Uterus (tissue), 4 donors: Measurements from ENCODE around the gene P2RX5. TPM values are rescaled to one million over a fixed set of nuclear protein-coding genes. Genes with fewer than 3 reads are reported as not detected.

Source experiments
- DNase-seq, 2 donors: peaks; one replicate each; pipeline ENCODE4 v3.0.0-alpha.2; 2019 to 2020
- H3K27ac ChIP-seq, 2 donors: fragments of 200-600 bp; sonication (generic); 1 replicate in 1 of 2; 2 replicates in 1 of 2; pipeline ENCODE4 v1.5.1; 2016 to 2018
- H3K27me3 ChIP-seq, 2 donors: fragments of 200-600 bp; sonication (generic); one replicate each; pipeline ENCODE4 v1.5.1; 2018 to 2019; ENCODE audit warnings: control low read depth in 1 of 2
- H3K36me3 ChIP-seq, 2 donors: fragments of 200-600 bp; sonication (generic); one replicate each; pipeline ENCODE4 v1.5.1; 2019; ENCODE audit warnings: control low read depth in 1 of 2
- H3K4me1 ChIP-seq, 2 donors: fragments of 200-600 bp; sonication (generic); one replicate each; pipeline ENCODE4 v1.5.1; 2018 to 2019; ENCODE audit warnings: control low read depth in 1 of 2
- H3K4me3 ChIP-seq, 2 donors: fragments of 200-600 bp; sonication (generic); 1 replicate in 1 of 2; 2 replicates in 1 of 2; pipeline ENCODE4 v1.5.1; 2018 to 2019; ENCODE audit warnings: mild to moderate bottlenecking in 1 of 2
- H3K9me3 ChIP-seq, 2 donors: fragments of 200-600 bp; sonication (generic); one replicate each; pipeline ENCODE4 v1.5.1; 2019; ENCODE audit warnings: control low read depth in 1 of 2
- POLR2A ChIP-seq, 2 donors: fragments of 450-650 bp; IDR thresholded peaks; one replicate each; pipeline ENCODE4 v1.6.1; 2016; ENCODE audit warnings: antibody characterized with exemption in 2 of 2, mild to moderate bottlenecking in 1 of 2, moderate library complexity in 1 of 2
- intact Hi-C: fragments of 100-400 bp; cut with DNase I; formaldehyde crosslinking; loops from one replicate; pipeline ENCODE4 v1.15.1; 2023; ENCODE audit warnings: low total_unique reads
- total RNA-seq, 4 donors: library from RNA; depleted of rRNA in 3 of 4; stranded (reverse); fragments of >200 nt in 3 of 4; gene quantifications; one replicate each; pipeline versions ENCODE4 v1.1.0 to v1.2.4, GENCODE V29; 2014 to 2023
- TF ChIP-seq, protein P1 (sequence below), 4 experiments: fragments of 200-600 bp in 2 of 4; fragments of 450-650 bp in 2 of 4; sonication (generic) in 2 of 4; IDR thresholded peaks; one replicate each; pipeline ENCODE4 v1.5.1; 2016 to 2019; ENCODE audit warnings: antibody characterized with exemption in 4 of 4, mild to moderate bottlenecking in 2 of 4, moderate library complexity in 1 of 4
- donor health status: DM: yes; HTN: yes; CAD: no.

P2RX5 gene
- total RNA-seq, 4 donors from 2014 or later, result 0.51 to 8.2 (median 1.1) TPM

DNA sequence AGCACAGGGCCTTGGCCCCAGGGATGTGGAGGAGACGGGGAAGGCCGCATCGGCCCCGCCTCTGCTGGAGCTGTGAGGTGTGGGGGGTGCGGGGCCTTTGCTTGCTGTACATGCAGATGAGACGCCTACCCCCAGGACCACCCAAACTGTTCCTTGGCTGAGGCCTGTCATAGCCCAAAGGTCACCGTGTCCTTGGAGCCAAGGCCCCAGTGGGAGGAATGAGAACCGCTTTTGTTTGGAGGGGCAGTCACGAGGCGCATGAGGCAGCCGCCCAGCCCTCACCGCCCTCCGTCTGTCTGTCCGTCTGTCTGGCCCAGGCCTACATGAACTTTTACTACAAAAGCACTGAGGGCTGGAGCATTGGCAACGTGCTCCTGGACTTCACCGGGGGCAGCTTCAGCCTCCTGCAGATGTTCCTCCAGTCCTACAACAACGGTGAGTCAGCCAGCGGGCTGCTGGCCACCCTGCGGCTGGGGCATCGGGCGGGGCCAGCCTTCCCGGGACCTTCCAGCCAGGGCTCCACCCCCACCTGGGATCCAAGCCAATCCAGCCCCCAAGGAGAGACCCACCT is 36.3 kb downstream of the P2RX5 start:
- no peaks in the 10 kb centered on the region for H3K27me3 ChIP-seq
- peak overlapping the region; percentile 85 to 89 for H3K27ac ChIP-seq
- H3K36me3 ChIP-seq, result no peaks in the 10 kb centered on the region
- H3K4me3 ChIP-seq, result no peak overlapping the region
- intact Hi-C loops, result no loop called here
- TF ChIP-seq POLR2A (IDR thresholded peaks at IDR 0.05), result peak in 1 of 2 donors; percentile 34
- TF ChIP-seq, protein P1, sequence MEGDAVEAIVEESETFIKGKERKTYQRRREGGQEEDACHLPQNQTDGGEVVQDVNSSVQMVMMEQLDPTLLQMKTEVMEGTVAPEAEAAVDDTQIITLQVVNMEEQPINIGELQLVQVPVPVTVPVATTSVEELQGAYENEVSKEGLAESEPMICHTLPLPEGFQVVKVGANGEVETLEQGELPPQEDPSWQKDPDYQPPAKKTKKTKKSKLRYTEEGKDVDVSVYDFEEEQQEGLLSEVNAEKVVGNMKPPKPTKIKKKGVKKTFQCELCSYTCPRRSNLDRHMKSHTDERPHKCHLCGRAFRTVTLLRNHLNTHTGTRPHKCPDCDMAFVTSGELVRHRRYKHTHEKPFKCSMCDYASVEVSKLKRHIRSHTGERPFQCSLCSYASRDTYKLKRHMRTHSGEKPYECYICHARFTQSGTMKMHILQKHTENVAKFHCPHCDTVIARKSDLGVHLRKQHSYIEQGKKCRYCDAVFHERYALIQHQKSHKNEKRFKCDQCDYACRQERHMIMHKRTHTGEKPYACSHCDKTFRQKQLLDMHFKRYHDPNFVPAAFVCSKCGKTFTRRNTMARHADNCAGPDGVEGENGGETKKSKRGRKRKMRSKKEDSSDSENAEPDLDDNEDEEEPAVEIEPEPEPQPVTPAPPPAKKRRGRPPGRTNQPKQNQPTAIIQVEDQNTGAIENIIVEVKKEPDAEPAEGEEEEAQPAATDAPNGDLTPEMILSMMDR (IDR thresholded peaks at IDR 0.05), result peak in 3 of 4 experiments; percentile 13 to 60 (median 26)
- DNase-seq, result peak; percentile 84 to 88
- H3K4me1 ChIP-seq, result peaks cover 7 to 9% of the 10 kb centered on the region in 2 donors
- H3K9me3 ChIP-seq, result no peaks in the 10 kb centered on the region

- Histone ChIP-seq H3K4me3 (no peak overlapping the region), H3K4me1 (peaks cover 7 to 9% of the 10 kb centered on the region in 2 donors), H3K27me3 (no peaks in the 10 kb centered on the region), H3K27ac (peak overlapping the region; percentile 85 to 89), H3K9me3 (no peaks in the 10 kb centered on the region), H3K36me3 (no peaks in the 10 kb centered on the region)
- intact Hi-C loops, result no loop called here
- peak in 1 of 2 donors; percentile 39 for DNase-seq
- no peak for TF ChIP-seq POLR2A (IDR thresholded peaks at IDR 0.05)
- TF ChIP-seq, protein P1 (IDR thresholded peaks at IDR 0.05), result no peak
Observed at GRCh38 chr17:3658784-3659449, 37.0 kb downstream of the P2RX5 start.

DNA sequence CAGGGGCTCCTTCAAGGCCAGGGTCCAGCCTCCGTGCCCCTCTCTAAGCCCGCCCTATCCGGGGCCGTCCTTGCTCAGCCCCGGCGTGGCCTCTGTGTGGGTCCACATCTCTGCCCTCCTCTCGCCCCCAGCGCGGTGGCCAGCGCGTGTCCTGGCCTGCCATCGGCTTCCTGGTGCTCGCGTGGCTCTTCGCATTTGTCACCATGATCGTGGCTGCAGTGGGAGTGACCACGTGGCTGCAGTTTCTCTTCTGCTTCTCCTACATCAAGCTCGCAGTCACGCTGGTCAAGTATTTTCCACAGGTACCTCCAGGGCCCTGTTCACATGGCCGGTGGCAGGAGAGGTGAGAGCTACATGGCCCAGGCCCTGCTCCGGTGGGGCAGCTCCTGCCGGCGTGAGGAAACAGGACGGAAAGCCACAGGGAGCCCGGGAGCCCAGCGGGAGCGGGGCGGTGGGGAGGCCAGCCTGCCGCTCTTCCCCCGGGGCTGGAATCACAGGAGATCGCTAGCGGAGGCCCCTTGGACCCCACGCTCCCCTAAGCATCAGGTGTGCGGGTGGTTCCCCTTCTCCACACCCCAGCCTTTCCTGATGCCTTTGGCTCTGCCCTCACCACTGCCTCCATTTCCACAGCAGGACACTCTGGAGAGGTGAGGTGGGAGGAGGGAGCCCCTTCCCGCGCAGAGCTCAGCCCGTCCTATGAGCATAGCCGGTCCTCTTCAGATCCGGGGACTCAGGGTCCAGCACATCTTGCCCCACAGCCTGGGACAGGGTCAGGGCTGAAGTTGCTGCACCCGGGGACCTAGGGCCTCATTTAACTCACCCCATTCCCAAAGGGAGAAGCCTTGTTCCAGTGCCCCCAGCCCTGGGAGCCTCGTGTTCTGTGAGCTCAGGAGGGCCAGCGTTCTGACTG is 37.8 kb downstream of the P2RX5 start:
- no peaks in the 10 kb centered on the region for H3K36me3 ChIP-seq
- H3K27ac ChIP-seq, result peak overlapping the region; percentile 85 to 89
- intact Hi-C loops, result no loop called here
- no peak for DNase-seq
- no peaks in the 10 kb centered on the region for H3K9me3 ChIP-seq
- no peaks in the 10 kb centered on the region for H3K27me3 ChIP-seq
- TF ChIP-seq, protein P1 (IDR thresholded peaks at IDR 0.05), result no peak
- no peak for TF ChIP-seq POLR2A (IDR thresholded peaks at IDR 0.05)
- H3K4me1 ChIP-seq, result peaks cover 7 to 9% of the 10 kb centered on the region in 2 donors
- H3K4me3 ChIP-seq, result no peak overlapping the region

GRCh38 chr17:3657588-3657869 is 38.4 kb downstream of the P2RX5 start:
- no peak for TF ChIP-seq POLR2A (IDR thresholded peaks at IDR 0.05)
- Histone ChIP-seq H3K4me1 (peaks cover 7 to 9% of the 10 kb centered on the region in 2 donors), H3K27ac (peak overlapping the region in 1 of 2 donors; percentile 89), H3K36me3 (no peaks in the 10 kb centered on the region), H3K27me3 (no peaks in the 10 kb centered on the region), H3K4me3 (no peak overlapping the region), H3K9me3 (no peaks in the 10 kb centered on the region)
- no peak for DNase-seq
- intact Hi-C loops, result no loop called here

DNA sequence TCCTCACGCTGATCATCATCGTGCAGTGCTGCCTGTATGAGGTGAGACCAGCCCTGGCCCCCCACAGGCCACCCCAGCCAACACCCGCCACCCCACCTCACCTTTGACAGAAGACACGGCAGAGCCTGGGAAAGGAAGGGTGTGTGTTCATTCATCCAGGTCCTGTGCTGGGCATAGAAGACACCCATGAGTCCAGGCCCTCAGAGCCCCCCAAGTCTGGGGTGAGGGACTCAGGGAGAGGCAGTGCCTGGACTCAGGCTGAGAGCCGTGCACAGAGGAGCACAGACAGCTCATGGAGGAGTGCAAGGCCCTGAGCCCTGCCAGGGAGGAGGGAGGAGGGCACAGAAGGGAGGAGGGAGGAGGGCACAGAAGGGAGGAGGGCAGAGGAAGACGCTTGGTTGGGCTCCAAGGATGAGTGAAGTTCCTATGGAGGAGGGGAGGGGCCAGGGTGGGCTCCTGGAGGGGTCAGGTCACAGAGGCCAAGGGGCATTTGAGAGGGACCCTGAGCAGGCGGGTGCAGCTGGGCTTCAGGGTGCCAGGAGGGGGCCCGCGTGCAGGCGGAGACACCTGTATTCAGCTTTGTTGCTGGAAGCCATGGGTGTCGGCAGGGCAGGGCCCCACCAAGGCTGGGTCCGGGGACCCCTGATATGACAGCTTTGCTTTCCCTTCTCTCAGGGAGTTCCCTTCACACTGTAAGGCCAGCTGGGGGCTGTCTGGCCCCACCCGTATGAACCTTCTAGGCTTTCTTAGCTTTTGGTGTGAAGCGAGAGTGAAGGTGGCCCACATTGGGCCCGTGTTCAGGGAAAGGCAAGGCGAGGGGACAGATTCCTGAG is 39.0 kb downstream of the P2RX5 start:
- H3K27me3 ChIP-seq, result no peaks in the 10 kb centered on the region
- H3K27ac ChIP-seq, result peak overlapping the region in 1 of 2 donors; percentile 89
- intact Hi-C loops, result no loop called here
- H3K4me1 ChIP-seq, result peaks cover 7 to 9% of the 10 kb centered on the region in 2 donors
- H3K4me3 ChIP-seq, result no peak overlapping the region
- no peaks in the 10 kb centered on the region for H3K9me3 ChIP-seq
- no peaks in the 10 kb centered on the region for H3K36me3 ChIP-seq
- DNase-seq, result no peak
- TF ChIP-seq, protein P1 (IDR thresholded peaks at IDR 0.05), result no peak
- no peak for TF ChIP-seq POLR2A (IDR thresholded peaks at IDR 0.05)
